Liver (tissue), 9 donors: ENCODE measurements around the gene CREB5. TPM values are rescaled to one million over a fixed set of nuclear protein-coding genes. Genes with fewer than 3 reads are reported as not detected.

Experiments used
- DNase-seq: peaks from one replicate; pipeline ENCODE4 v3.0.0-alpha.2; 2017; ENCODE audit warnings: low spot score
- H3K27ac ChIP-seq, 2 donors: one replicate each; pipeline ENCODE4 v1.7.0; 2013; ENCODE audit warnings: inconsistent platforms in 2 of 2, low read length in 2 of 2, control low read depth in 1 of 2, low read depth in 1 of 2, mild to moderate bottlenecking in 1 of 2
- H3K27me3 ChIP-seq, 4 donors: one replicate each; pipeline versions ENCODE4 v1.6.1 to v1.7.0; 2013; ENCODE audit warnings: low read length in 3 of 4, inconsistent platforms in 1 of 4, mild to moderate bottlenecking in 1 of 4, moderate library complexity in 1 of 4; ENCODE audit not compliant: control insufficient read depth in 4 of 4, insufficient read depth in 4 of 4
- H3K36me3 ChIP-seq, 4 donors: one replicate each; pipeline versions ENCODE4 v1.6.1 to v1.7.0; 2013; ENCODE audit warnings: low read length in 3 of 4, mild to moderate bottlenecking in 3 of 4, low read depth in 1 of 4, moderate library complexity in 1 of 4; ENCODE audit not compliant: control insufficient read depth in 4 of 4, insufficient read depth in 3 of 4
- H3K4me1 ChIP-seq, 4 donors: one replicate each; pipeline versions ENCODE4 v1.6.1 to v1.7.0; 2013; ENCODE audit warnings: low read length in 3 of 4, mild to moderate bottlenecking in 3 of 4, moderate library complexity in 1 of 4; ENCODE audit not compliant: control insufficient read depth in 4 of 4, insufficient read depth in 4 of 4
- H3K4me3 ChIP-seq, 3 donors: one replicate each; pipeline versions ENCODE4 v1.6.1 to v1.7.0; 2013; ENCODE audit warnings: low read length in 3 of 3, control low read depth in 1 of 3, low read depth in 1 of 3, mild to moderate bottlenecking in 1 of 3
- H3K9ac ChIP-seq, 2 donors: one replicate each; pipeline ENCODE4 v1.7.0; 2013; ENCODE audit warnings: low read length in 2 of 2, mild to moderate bottlenecking in 2 of 2, moderate library complexity in 2 of 2, control low read depth in 1 of 2, low read depth in 1 of 2
- H3K9me3 ChIP-seq, 4 donors: one replicate each; pipeline versions ENCODE4 v1.6.1 to v1.7.0; 2013; ENCODE audit warnings: low read length in 3 of 4; ENCODE audit not compliant: control insufficient read depth in 4 of 4
- CTCF ChIP-seq: fragments of 150-350 bp; IDR thresholded peaks from 2 replicates; pipeline ENCODE4 v1.5.1; 2017; ENCODE audit warnings: improper control_type of control experiment, low read depth, low read length; ENCODE audit not compliant: missing input control
- FOXA1 ChIP-seq: IDR thresholded peaks from 2 replicates; pipeline ENCODE4 v1.6.1; 2016; ENCODE audit warnings: antibody characterized with exemption
- FOXA2 ChIP-seq: IDR thresholded peaks from 2 replicates; pipeline ENCODE4 v1.6.1; 2016; ENCODE audit warnings: antibody characterized with exemption
- GABPA ChIP-seq, 2 donors: IDR thresholded peaks in 1 of 2; conservative IDR thresholded peaks in 1 of 2; 2 replicates each; pipeline ENCODE4 v1.6.1; 2016; ENCODE audit warnings: antibody characterized with exemption in 2 of 2, mild to moderate bottlenecking in 1 of 2, moderate library complexity in 1 of 2
- JUND ChIP-seq, 2 donors: IDR thresholded peaks; 2 replicates each; pipeline ENCODE4 v1.6.1; 2016; ENCODE audit warnings: antibody characterized with exemption in 2 of 2
- NR2F2 ChIP-seq: IDR thresholded peaks from 2 replicates; pipeline ENCODE4 v1.6.1; 2016; ENCODE audit warnings: antibody characterized with exemption
- RAD21 ChIP-seq, 2 donors: IDR thresholded peaks; 2 replicates each; pipeline ENCODE4 v1.6.1; 2016; ENCODE audit warnings: antibody characterized with exemption in 2 of 2, mild to moderate bottlenecking in 2 of 2
- RXRA ChIP-seq, 2 donors: IDR thresholded peaks; 2 replicates each; pipeline ENCODE4 v1.6.1; 2017 to 2018; ENCODE audit warnings: antibody characterized with exemption in 2 of 2, mild to moderate bottlenecking in 1 of 2
- SP1 ChIP-seq: IDR thresholded peaks from 2 replicates; pipeline ENCODE4 v1.6.1; 2018; ENCODE audit warnings: antibody characterized with exemption, mild to moderate bottlenecking
- TAF1 ChIP-seq: conservative IDR thresholded peaks from 2 replicates; pipeline ENCODE4 v1.6.1; 2016; ENCODE audit warnings: antibody characterized with exemption, mild to moderate bottlenecking
- YY1 ChIP-seq: IDR thresholded peaks from 2 replicates; pipeline ENCODE4 v1.6.1; 2016; ENCODE audit warnings: antibody characterized with exemption, mild to moderate bottlenecking
- ZBTB33 ChIP-seq: IDR thresholded peaks from 2 replicates; pipeline ENCODE4 v1.6.1; 2016; ENCODE audit warnings: antibody characterized with exemption
- WGBS: extraction: QIAGEN DNeasy Blood & Tissue Kit; methylation state at CpG from one replicate; pipeline ENCODE4 v1.1.7; 2013; 5-methylcytosine and 5-hydroxymethylcytosine counted together
- polyA plus RNA-seq, 2 donors: library from polyadenylated mRNA; stranded (reverse) in 1 of 2; unstranded in 1 of 2; fragments of 200-250 nt in 1 of 2; fragments of >200 nt in 1 of 2; fragmentation: Nextera tagmentation in 1 of 2; extraction: Ambion mirVana in 1 of 2; gene quantifications; one replicate each; pipeline versions ENCODE4 v1.2.1 to v1.2.3, GENCODE V29; 2013 to 2015
- total RNA-seq, 2 donors: library from RNA; depleted of rRNA; stranded (reverse); fragments of >200 nt; gene quantifications; one replicate each; pipeline ENCODE4 v1.2.3, GENCODE V29; 2014
- TF ChIP-seq, protein P1 (sequence below): IDR thresholded peaks from 2 replicates; pipeline ENCODE4 v1.6.1; 2016; ENCODE audit warnings: antibody characterized with exemption, mild to moderate bottlenecking
- donor health status: healthy.
- donor health status: healthy.
- donor health status: healthy.
- donor health status: healthy.
- donor health status: healthy.

The CREB5 gene
- total and polyA plus RNA-seq, 4 donors = 0.25 to 0.92 (median 0.67) TPM

GRCh38 chr7:28695300-28696295, 283.3 kb downstream of the CREB5 start:
- WGBS = 77% methylated on average over 5 of the region's 5 CpGs
- TF ChIP-seq SP1 (no peak), JUND (IDR thresholded peaks at IDR 0.05) (no peak), TAF1 (no peak), NR2F2 (no peak), YY1 (no peak), FOXA1 (no peak), RAD21 (IDR thresholded peaks at IDR 0.05) (no peak)
- TF ChIP-seq, protein P1, sequence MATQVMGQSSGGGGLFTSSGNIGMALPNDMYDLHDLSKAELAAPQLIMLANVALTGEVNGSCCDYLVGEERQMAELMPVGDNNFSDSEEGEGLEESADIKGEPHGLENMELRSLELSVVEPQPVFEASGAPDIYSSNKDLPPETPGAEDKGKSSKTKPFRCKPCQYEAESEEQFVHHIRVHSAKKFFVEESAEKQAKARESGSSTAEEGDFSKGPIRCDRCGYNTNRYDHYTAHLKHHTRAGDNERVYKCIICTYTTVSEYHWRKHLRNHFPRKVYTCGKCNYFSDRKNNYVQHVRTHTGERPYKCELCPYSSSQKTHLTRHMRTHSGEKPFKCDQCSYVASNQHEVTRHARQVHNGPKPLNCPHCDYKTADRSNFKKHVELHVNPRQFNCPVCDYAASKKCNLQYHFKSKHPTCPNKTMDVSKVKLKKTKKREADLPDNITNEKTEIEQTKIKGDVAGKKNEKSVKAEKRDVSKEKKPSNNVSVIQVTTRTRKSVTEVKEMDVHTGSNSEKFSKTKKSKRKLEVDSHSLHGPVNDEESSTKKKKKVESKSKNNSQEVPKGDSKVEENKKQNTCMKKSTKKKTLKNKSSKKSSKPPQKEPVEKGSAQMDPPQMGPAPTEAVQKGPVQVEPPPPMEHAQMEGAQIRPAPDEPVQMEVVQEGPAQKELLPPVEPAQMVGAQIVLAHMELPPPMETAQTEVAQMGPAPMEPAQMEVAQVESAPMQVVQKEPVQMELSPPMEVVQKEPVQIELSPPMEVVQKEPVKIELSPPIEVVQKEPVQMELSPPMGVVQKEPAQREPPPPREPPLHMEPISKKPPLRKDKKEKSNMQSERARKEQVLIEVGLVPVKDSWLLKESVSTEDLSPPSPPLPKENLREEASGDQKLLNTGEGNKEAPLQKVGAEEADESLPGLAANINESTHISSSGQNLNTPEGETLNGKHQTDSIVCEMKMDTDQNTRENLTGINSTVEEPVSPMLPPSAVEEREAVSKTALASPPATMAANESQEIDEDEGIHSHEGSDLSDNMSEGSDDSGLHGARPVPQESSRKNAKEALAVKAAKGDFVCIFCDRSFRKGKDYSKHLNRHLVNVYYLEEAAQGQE = no peak
- H3K36me3 ChIP-seq = no peaks in the 10 kb centered on the region
- no peak overlapping the region for H3K9ac ChIP-seq
- H3K4me1 ChIP-seq = no peaks in the 10 kb centered on the region
- H3K9me3 ChIP-seq = no peaks in the 10 kb centered on the region
- H3K27me3 ChIP-seq = no peaks in the 10 kb centered on the region
- H3K4me3 ChIP-seq = no peak overlapping the region
- no peak overlapping the region for H3K27ac ChIP-seq
- no peak for DNase-seq

DNA sequence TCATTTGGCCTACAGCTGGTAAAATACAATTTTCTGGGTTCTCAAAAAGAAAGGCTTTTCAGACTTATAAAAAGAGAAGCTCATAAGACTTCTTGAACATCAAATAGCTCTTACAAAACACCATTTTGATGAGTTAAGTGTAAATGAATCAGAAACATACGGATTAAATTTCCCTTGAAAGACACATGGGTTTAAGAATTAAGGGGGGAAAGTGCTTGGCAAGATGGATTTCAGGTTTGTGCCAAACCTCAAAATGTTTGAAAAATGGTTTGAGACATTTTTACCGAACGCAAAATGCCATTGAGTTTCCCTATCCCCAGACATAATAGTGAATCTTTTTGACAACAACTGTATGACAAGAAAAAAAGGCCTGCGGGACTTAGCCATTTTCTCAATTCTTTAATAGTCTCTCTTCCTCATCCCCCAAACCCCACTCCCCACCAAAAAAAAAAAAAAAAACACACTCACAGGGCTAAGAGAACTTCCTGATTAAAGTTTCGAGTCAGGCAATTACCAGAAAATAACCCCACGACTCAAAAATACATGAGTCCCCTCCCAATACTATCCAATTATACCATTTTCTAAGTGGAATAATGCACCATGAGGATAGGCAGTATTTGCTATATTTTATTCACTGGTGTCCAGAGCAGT, 285.7 kb downstream of the CREB5 start:
- no peak for TF ChIP-seq GABPA (IDR thresholded peaks at IDR 0.05 in 1 of 2, conservative IDR thresholded peaks at IDR 0.05 in 1 of 2)
- TF ChIP-seq RAD21 (IDR thresholded peaks at IDR 0.05) = no peak
- TF ChIP-seq CTCF = no peak
- no peak for TF ChIP-seq TAF1
- TF ChIP-seq ZBTB33 = no peak
- TF ChIP-seq JUND (IDR thresholded peaks at IDR 0.05) = no peak
- TF ChIP-seq, protein P1 = no peak
- no peak for TF ChIP-seq FOXA2
- TF ChIP-seq NR2F2 = no peak
- TF ChIP-seq YY1 = no peak
- no peak for TF ChIP-seq RXRA (IDR thresholded peaks at IDR 0.05)
- no peak for DNase-seq
- no peaks in the 10 kb centered on the region for H3K27me3 ChIP-seq
- no peaks in the 10 kb centered on the region for H3K9me3 ChIP-seq
- 72% methylated on average over 6 of the region's 6 CpGs for WGBS
- H3K4me3 ChIP-seq = no peak overlapping the region
- H3K36me3 ChIP-seq = no peaks in the 10 kb centered on the region
- no peak overlapping the region for H3K9ac ChIP-seq
- H3K4me1 ChIP-seq = no peaks in the 10 kb centered on the region
- H3K27ac ChIP-seq = no peak overlapping the region
